ENCODE results near the gene GULP1. TPM values are rescaled to one million over a fixed set of nuclear protein-coding genes. Genes with fewer than 3 reads are reported as not detected.
A peak's percentile ranks its signal among the peaks of the same experiment; 100 is the strongest.
"Not testable (repeated sequence)": the region's sequence is repeated elsewhere in the genome, so short reads cannot be mapped to it uniquely, and the experiment has no call there.

The GULP1 gene
- total RNA-seq, 1 donor from 2014 or later = 70.1 TPM

GRCh38 chr2:188444106-188444835, 152.6 kb downstream of the GULP1 start:
- DNase-seq (ENCODE audit: low spot score) = no peak
- no peak for ATAC-seq
- intact Hi-C loops (cut with DNase I) = no loop called here

GRCh38 chr2:188449561-188449960, 157.9 kb downstream of the GULP1 start:
- intact Hi-C loops (cut with DNase I) = no loop called here
- ATAC-seq (no peak), DNase-seq (ENCODE audit: low spot score) (no peak)

GRCh38 chr2:188449971-188450370, 158.3 kb downstream of the GULP1 start:
- DNase-seq (ENCODE audit: low spot score) = no peak
- intact Hi-C loops (cut with DNase I) = no loop called here
- no peak for ATAC-seq

- no peak for DNase-seq (ENCODE audit: low spot score)
- ATAC-seq = no peak
- intact Hi-C loops (cut with DNase I) = no loop called here
Measured at GRCh38 chr2:188450732-188451483, 159.2 kb downstream of the GULP1 start.

GRCh38 chr2:188452084-188452483, 160.4 kb downstream of the GULP1 start:
- DNase-seq (ENCODE audit: low spot score) (no peak), ATAC-seq (peak; percentile 42)
- intact Hi-C loops (cut with DNase I) = no loop called here

- ATAC-seq (no peak), DNase-seq (ENCODE audit: low spot score) (no peak)
- intact Hi-C loops (cut with DNase I) = no loop called here
Measured at GRCh38 chr2:188456114-188456909, 164.6 kb downstream of the GULP1 start.

- DNase-seq (ENCODE audit: low spot score) (no peak), ATAC-seq (no peak)
- intact Hi-C loops (cut with DNase I) = no loop called here
Measured at GRCh38 chr2:188459061-188459460, 167.4 kb downstream of the GULP1 start.

GRCh38 chr2:188466078-188466477, 174.4 kb downstream of the GULP1 start:
- ATAC-seq; intact Hi-C loops (cut with DNase I); DNase-seq (ENCODE audit: low spot score): not testable (repeated sequence)

GRCh38 chr2:188466761-188467160, 175.1 kb downstream of the GULP1 start:
- intact Hi-C loops (cut with DNase I) = no loop called here
- DNase-seq (ENCODE audit: low spot score) (no peak), ATAC-seq (no peak)

GRCh38 chr2:188471166-188471565, 179.5 kb downstream of the GULP1 start:
- no peak for ATAC-seq

GRCh38 chr2:188473306-188473705, 181.6 kb downstream of the GULP1 start:
- intact Hi-C loops (cut with DNase I) = no loop called here
- ATAC-seq = no peak
- DNase-seq (ENCODE audit: low spot score) = no peak

More at GRCh38 chr2:188471166-188471565, 179.5 kb downstream of the GULP1 start:
- DNase-seq (ENCODE audit: low spot score) = no peak
- intact Hi-C loops (cut with DNase I) = no loop called here

- no peak for ATAC-seq
- intact Hi-C loops (cut with DNase I) = no loop called here
- DNase-seq (ENCODE audit: low spot score) = no peak
Measured at GRCh38 chr2:188474316-188474715, 182.6 kb downstream of the GULP1 start.

GRCh38 chr2:188475945-188476344, 184.3 kb downstream of the GULP1 start:
- intact Hi-C loops (cut with DNase I) = no loop called here
- no peak for DNase-seq (ENCODE audit: low spot score)
- no peak for ATAC-seq

GRCh38 chr2:188477564-188478103, 186.0 kb downstream of the GULP1 start:
- DNase-seq (ENCODE audit: low spot score) = no peak
- intact Hi-C loops (cut with DNase I) = no loop called here
- ATAC-seq = no peak

- DNase-seq (ENCODE audit: low spot score) (no peak), ATAC-seq (no peak)
- intact Hi-C loops (cut with DNase I) = no loop called here
Measured at GRCh38 chr2:188478724-188479123, 187.1 kb downstream of the GULP1 start.

GRCh38 chr2:188481474-188481873, 189.8 kb downstream of the GULP1 start:
- intact Hi-C loops (cut with DNase I) = no loop called here
- DNase-seq (ENCODE audit: low spot score) (no peak), ATAC-seq (no peak)

- DNase-seq (ENCODE audit: low spot score) = no peak
- no peak for ATAC-seq
- intact Hi-C loops (cut with DNase I) = no loop called here
Measured at GRCh38 chr2:188485496-188485895, 193.8 kb downstream of the GULP1 start.

- DNase-seq (ENCODE audit: low spot score) (no peak), ATAC-seq (no peak)
- intact Hi-C loops (cut with DNase I) = no loop called here
Measured at GRCh38 chr2:188492751-188493150, 201.1 kb downstream of the GULP1 start.

GRCh38 chr2:188494906-188495305, 203.2 kb downstream of the GULP1 start:
- intact Hi-C loops (cut with DNase I) = no loop called here

More at GRCh38 chr2:188494906-188495305, 203.2 kb downstream of the GULP1 start:
- DNase-seq (ENCODE audit: low spot score) = no peak
- no peak for ATAC-seq

All from sciatic nerve (tissue), 2 donors.